ENCODE data around the gene TMEM63B.

- TF ChIP-seq CTCF (IDR thresholded peaks at IDR 0.05) (no peak), POLR2A (IDR thresholded peaks at IDR 0.05) (no peak)
Observed at GRCh38 chr6:44107017-44107416, 20.3 kb upstream of the TMEM63B start.

All from thyroid gland (tissue), 4 donors.